ENCODE data around the gene TMEM190. TPM values are rescaled to one million over a fixed set of nuclear protein-coding genes. Genes with fewer than 3 reads are reported as not detected.

TMEM190 gene
- total and polyA plus RNA-seq, 12 donors, result 0.55 to 63.0 (median 1.7) TPM; not detected in 6

GRCh38 chr19:55423225-55424005 lies 46.8 kb downstream of the TMEM190 start:
- 68 to 74% (median 71%) methylated on average over 13 of the region's 13 CpGs for WGBS, 4 donors
- H3K27ac ChIP-seq, result no peak overlapping the region
- no peaks in the 10 kb centered on the region for H3K9me3 ChIP-seq (replicated peaks in 1 of 3)
- TF ChIP-seq, protein P1, sequence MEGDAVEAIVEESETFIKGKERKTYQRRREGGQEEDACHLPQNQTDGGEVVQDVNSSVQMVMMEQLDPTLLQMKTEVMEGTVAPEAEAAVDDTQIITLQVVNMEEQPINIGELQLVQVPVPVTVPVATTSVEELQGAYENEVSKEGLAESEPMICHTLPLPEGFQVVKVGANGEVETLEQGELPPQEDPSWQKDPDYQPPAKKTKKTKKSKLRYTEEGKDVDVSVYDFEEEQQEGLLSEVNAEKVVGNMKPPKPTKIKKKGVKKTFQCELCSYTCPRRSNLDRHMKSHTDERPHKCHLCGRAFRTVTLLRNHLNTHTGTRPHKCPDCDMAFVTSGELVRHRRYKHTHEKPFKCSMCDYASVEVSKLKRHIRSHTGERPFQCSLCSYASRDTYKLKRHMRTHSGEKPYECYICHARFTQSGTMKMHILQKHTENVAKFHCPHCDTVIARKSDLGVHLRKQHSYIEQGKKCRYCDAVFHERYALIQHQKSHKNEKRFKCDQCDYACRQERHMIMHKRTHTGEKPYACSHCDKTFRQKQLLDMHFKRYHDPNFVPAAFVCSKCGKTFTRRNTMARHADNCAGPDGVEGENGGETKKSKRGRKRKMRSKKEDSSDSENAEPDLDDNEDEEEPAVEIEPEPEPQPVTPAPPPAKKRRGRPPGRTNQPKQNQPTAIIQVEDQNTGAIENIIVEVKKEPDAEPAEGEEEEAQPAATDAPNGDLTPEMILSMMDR (IDR thresholded peaks at IDR 0.05), result no peak
- no peak for TF ChIP-seq POLR2A (IDR thresholded peaks at IDR 0.05)
- DNase-seq, result no peak
- no peaks in the 10 kb centered on the region for H3K4me1 ChIP-seq (replicated peaks in 1 of 2)
- intact Hi-C loops (cut with DNase I), result no loop called here
- H3K27me3 ChIP-seq, result no peaks in the 10 kb centered on the region
- H3K4me3 ChIP-seq, result no peak overlapping the region
- H3K36me3 ChIP-seq (replicated peaks in 1 of 2), result no peaks in the 10 kb centered on the region

GRCh38 chr19:55424518-55424917 lies 47.9 kb downstream of the TMEM190 start:
- H3K36me3 ChIP-seq (replicated peaks in 1 of 2), result no peaks in the 10 kb centered on the region
- DNase-seq, result no peak
- H3K4me3 ChIP-seq, result no peak overlapping the region
- no peak overlapping the region for H3K27ac ChIP-seq
- intact Hi-C loops (cut with DNase I), result no loop called here
- no peaks in the 10 kb centered on the region for H3K9me3 ChIP-seq (replicated peaks in 1 of 3)
- H3K4me1 ChIP-seq (replicated peaks in 1 of 2), result no peaks in the 10 kb centered on the region
- WGBS, 4 donors, result 67 to 76% (median 72%) methylated on average over 2 to 3 of the region's 3 CpGs
- H3K27me3 ChIP-seq, result no peaks in the 10 kb centered on the region
- no peak for TF ChIP-seq POLR2A (IDR thresholded peaks at IDR 0.05)
- TF ChIP-seq, protein P1 (IDR thresholded peaks at IDR 0.05), result no peak

DNA sequence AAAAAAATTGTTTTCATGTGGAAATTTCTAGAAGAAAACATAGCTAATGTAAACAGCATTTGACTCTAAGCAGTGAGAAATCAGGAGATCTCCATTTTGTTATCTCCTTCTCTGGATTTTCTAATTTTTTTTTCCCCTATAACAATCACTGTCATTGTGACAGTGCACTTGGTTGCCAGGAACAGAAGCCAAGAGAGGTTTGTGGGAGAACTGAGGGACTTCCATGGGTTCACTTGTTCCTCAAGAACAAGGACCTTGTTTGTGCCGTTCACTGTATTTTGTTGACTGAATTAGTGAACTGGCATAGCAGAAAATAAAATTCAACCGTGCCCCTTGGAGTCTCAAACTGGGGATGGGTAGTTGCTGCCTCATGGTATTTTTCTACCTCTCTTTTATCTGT lies 49.4 kb downstream of the TMEM190 start:
- H3K4me1 ChIP-seq (replicated peaks in 1 of 2), result no peaks in the 10 kb centered on the region
- H3K36me3 ChIP-seq (replicated peaks in 1 of 2), result no peaks in the 10 kb centered on the region
- intact Hi-C loops (cut with DNase I), result no loop called here
- DNase-seq, result no peak
- WGBS, 4 donors, result 62 to 75% (median 69%) methylated on average over 2 of the region's 2 CpGs
- H3K27me3 ChIP-seq, result peaks cover 6% of the 10 kb centered on the region
- no peak for TF ChIP-seq POLR2A (IDR thresholded peaks at IDR 0.05)
- TF ChIP-seq, protein P1 (IDR thresholded peaks at IDR 0.05), result no peak
- no peak overlapping the region for H3K4me3 ChIP-seq
- no peaks in the 10 kb centered on the region for H3K9me3 ChIP-seq (replicated peaks in 1 of 3)
- no peak overlapping the region for H3K27ac ChIP-seq

Other genes with a start within 250 kb of the TMEM190 start
- 10 to 100 TPM in 1 of 9 donors, 1 to 10 TPM in 1, under 1 TPM in 4, not detected in 3; 0.36 to 11.1 (median 0.90) TPM for gene TNNT1, start 227.6 kb upstream of the TMEM190 start, total RNA-seq
- 1 to 10 TPM in 1 of 3 donors, under 1 TPM in 1, not detected in 1; 0.48 to 2.5 TPM for gene TNNT1, start 227.6 kb upstream of the TMEM190 start, polyA plus RNA-seq
- gene TNNI3, start 219.1 kb upstream of the TMEM190 start, total RNA-seq, result 100 to 1,000 TPM in 1 of 9 donors, 10 to 100 TPM in 1, 1 to 10 TPM in 1, not detected in 6; 9.7 to 461 (median 20.5) TPM
- 10 to 100 TPM in 2 of 3 donors, under 1 TPM in 1; 0.51 to 25.3 (median 24.4) TPM for gene TNNI3, start 219.1 kb upstream of the TMEM190 start, polyA plus RNA-seq
- gene DNAAF3, start 210.2 kb upstream of the TMEM190 start, total RNA-seq, result 1 to 10 TPM; 1.9 to 5.8 (median 3.4) TPM
- 1 to 10 TPM; 2.1 to 4.5 (median 3.9) TPM for gene DNAAF3, start 210.2 kb upstream of the TMEM190 start, polyA plus RNA-seq
- gene SYT5, start 196.5 kb upstream of the TMEM190 start, total RNA-seq, result 10 to 100 TPM in 2 of 9 donors, 1 to 10 TPM in 2, under 1 TPM in 2, not detected in 3; 0.07 to 12.1 (median 3.5) TPM
- gene SYT5, start 196.5 kb upstream of the TMEM190 start, polyA plus RNA-seq, result 10 to 100 TPM; 19.5 to 52.0 (median 22.1) TPM
- 100 to 1,000 TPM in 1 of 9 donors, 10 to 100 TPM in 8; 42.8 to 159 (median 54.8) TPM for gene PTPRH, start 167.3 kb upstream of the TMEM190 start, total RNA-seq
- gene PTPRH, start 167.3 kb upstream of the TMEM190 start, polyA plus RNA-seq, result 10 to 100 TPM; 30.1 to 54.9 (median 34.9) TPM
- gene TMEM86B, start 148.1 kb upstream of the TMEM190 start, total RNA-seq, result 1 to 10 TPM; 1.5 to 5.2 (median 4.1) TPM
- gene TMEM86B, start 148.1 kb upstream of the TMEM190 start, polyA plus RNA-seq, result 10 to 100 TPM in 2 of 3 donors, under 1 TPM in 1; 0.20 to 47.8 (median 23.1) TPM
- 100 to 1,000 TPM in 2 of 9 donors, 10 to 100 TPM in 7; 28.9 to 116 (median 87.2) TPM for gene PPP6R1, start 117.8 kb upstream of the TMEM190 start, total RNA-seq
- gene PPP6R1, start 117.8 kb upstream of the TMEM190 start, polyA plus RNA-seq, result 100 to 1,000 TPM in 1 of 3 donors, 10 to 100 TPM in 2; 33.4 to 102 (median 56.1) TPM
- gene HSPBP1, start 96.7 kb upstream of the TMEM190 start, total RNA-seq, result 10 to 100 TPM; 22.0 to 46.0 (median 31.8) TPM
- 10 to 100 TPM; 18.8 to 49.8 (median 49.2) TPM for gene HSPBP1, start 96.7 kb upstream of the TMEM190 start, polyA plus RNA-seq
- gene BRSK1, start 92.8 kb upstream of the TMEM190 start, total RNA-seq, result 10 to 100 TPM in 7 of 9 donors, 1 to 10 TPM in 2; 2.0 to 24.9 (median 13.1) TPM
- gene BRSK1, start 92.8 kb upstream of the TMEM190 start, polyA plus RNA-seq, result 10 to 100 TPM in 2 of 3 donors, 1 to 10 TPM in 1; 7.2 to 64.3 (median 27.6) TPM
- gene TMEM150B, start 51.5 kb upstream of the TMEM190 start, total RNA-seq, result 10 to 100 TPM in 2 of 9 donors, 1 to 10 TPM in 6, under 1 TPM in 1; 0.11 to 20.8 (median 7.9) TPM
- gene TMEM150B, start 51.5 kb upstream of the TMEM190 start, polyA plus RNA-seq, result 1 to 10 TPM in 2 of 3 donors, under 1 TPM in 1; 0.51 to 4.7 (median 2.5) TPM
- gene KMT5C, start 37.0 kb upstream of the TMEM190 start, total RNA-seq, result 10 to 100 TPM in 6 of 9 donors, 1 to 10 TPM in 3; 3.9 to 38.3 (median 14.9) TPM
- gene KMT5C, start 37.0 kb upstream of the TMEM190 start, polyA plus RNA-seq, result 10 to 100 TPM in 2 of 3 donors, 1 to 10 TPM in 1; 1.4 to 56.7 (median 30.3) TPM
- under 1 TPM in 2 of 9 donors, not detected in 7; 0.17 to 0.18 TPM for gene COX6B2, start 22.1 kb upstream of the TMEM190 start, total RNA-seq
- gene COX6B2, start 22.1 kb upstream of the TMEM190 start, polyA plus RNA-seq, result not detected
- gene GARIN5B, start 13.6 kb upstream of the TMEM190 start, total RNA-seq, result not detected
- gene GARIN5B, start 13.6 kb upstream of the TMEM190 start, polyA plus RNA-seq, result not detected
- gene IL11, start 6.4 kb upstream of the TMEM190 start, total RNA-seq, result under 1 TPM in 2 of 9 donors, not detected in 7; 0.17 to 0.28 TPM
- 1 to 10 TPM in 1 of 3 donors, under 1 TPM in 1, not detected in 1; 0.24 to 1.1 TPM for gene IL11, start 6.4 kb upstream of the TMEM190 start, polyA plus RNA-seq
- gene TMEM238, start 7.5 kb downstream of the TMEM190 start, total RNA-seq, result 1 to 10 TPM in 8 of 9 donors, under 1 TPM in 1; 0.28 to 9.3 (median 2.9) TPM
- gene TMEM238, start 7.5 kb downstream of the TMEM190 start, polyA plus RNA-seq, result under 1 TPM in 1 of 3 donors, not detected in 2; 0.13 TPM
- 1,000 to 10,000 TPM in 4 of 9 donors, 100 to 1,000 TPM in 5; 194 to 2,378 (median 694) TPM for gene RPL28, start 9.1 kb downstream of the TMEM190 start, total RNA-seq
- gene RPL28, start 9.1 kb downstream of the TMEM190 start, polyA plus RNA-seq, result 1,000 to 10,000 TPM in 2 of 3 donors, 100 to 1,000 TPM in 1; 577 to 2,804 (median 2,164) TPM
- 10 to 100 TPM; 13.0 to 57.1 (median 20.3) TPM for gene UBE2S, start 31.0 kb downstream of the TMEM190 start, total RNA-seq
- gene UBE2S, start 31.0 kb downstream of the TMEM190 start, polyA plus RNA-seq, result 10 to 100 TPM in 2 of 3 donors, 1 to 10 TPM in 1; 8.8 to 18.0 (median 11.9) TPM
- gene SHISA7, start 66.5 kb downstream of the TMEM190 start, total RNA-seq, result under 1 TPM in 5 of 9 donors, not detected in 4; 0.08 to 0.49 (median 0.20) TPM
- 1 to 10 TPM in 2 of 3 donors, under 1 TPM in 1; 0.47 to 1.3 (median 1.1) TPM for gene SHISA7, start 66.5 kb downstream of the TMEM190 start, polyA plus RNA-seq
- 100 to 1,000 TPM in 1 of 9 donors, 10 to 100 TPM in 8; 58.2 to 181 (median 78.3) TPM for gene ISOC2, start 84.8 kb downstream of the TMEM190 start, total RNA-seq
- 100 to 1,000 TPM in 1 of 3 donors, 10 to 100 TPM in 2; 18.1 to 119 (median 75.0) TPM for gene ISOC2, start 84.8 kb downstream of the TMEM190 start, polyA plus RNA-seq
- gene C19orf85, start 87.9 kb downstream of the TMEM190 start, total RNA-seq, result not detected
- not detected for gene C19orf85, start 87.9 kb downstream of the TMEM190 start, polyA plus RNA-seq
- gene ZNF628, start 99.8 kb downstream of the TMEM190 start, total RNA-seq, result 10 to 100 TPM in 3 of 9 donors, 1 to 10 TPM in 5, under 1 TPM in 1; 0.83 to 27.9 (median 8.7) TPM
- 10 to 100 TPM in 1 of 3 donors, 1 to 10 TPM in 1, under 1 TPM in 1; 0.04 to 17.5 (median 3.7) TPM for gene ZNF628, start 99.8 kb downstream of the TMEM190 start, polyA plus RNA-seq
- gene NAT14, start 108.4 kb downstream of the TMEM190 start, total RNA-seq, result 10 to 100 TPM in 6 of 9 donors, 1 to 10 TPM in 3; 4.9 to 46.7 (median 18.3) TPM
- 100 to 1,000 TPM in 1 of 3 donors, 10 to 100 TPM in 1, 1 to 10 TPM in 1; 6.2 to 108 (median 53.8) TPM for gene NAT14, start 108.4 kb downstream of the TMEM190 start, polyA plus RNA-seq
- gene SSC5D, start 111.6 kb downstream of the TMEM190 start, total RNA-seq, result 1 to 10 TPM in 8 of 9 donors, under 1 TPM in 1; 0.33 to 6.8 (median 4.4) TPM
- 1 to 10 TPM; 1.3 to 10.0 (median 1.5) TPM for gene SSC5D, start 111.6 kb downstream of the TMEM190 start, polyA plus RNA-seq
- gene SBK2, start 160.3 kb downstream of the TMEM190 start, total RNA-seq, result not detected
- not detected for gene SBK2, start 160.3 kb downstream of the TMEM190 start, polyA plus RNA-seq
- gene SBK3, start 168.7 kb downstream of the TMEM190 start, total RNA-seq, result under 1 TPM in 2 of 9 donors, not detected in 7; 0.18 to 0.68 TPM
- gene SBK3, start 168.7 kb downstream of the TMEM190 start, polyA plus RNA-seq, result under 1 TPM in 1 of 3 donors, not detected in 2; 0.10 TPM
- gene ZNF579, start 204.0 kb downstream of the TMEM190 start, total RNA-seq, result 10 to 100 TPM in 2 of 9 donors, 1 to 10 TPM in 7; 2.1 to 15.8 (median 7.9) TPM
- gene ZNF579, start 204.0 kb downstream of the TMEM190 start, polyA plus RNA-seq, result 10 to 100 TPM in 2 of 3 donors, 1 to 10 TPM in 1; 2.8 to 27.1 (median 12.2) TPM
- gene FIZ1, start 222.7 kb downstream of the TMEM190 start, total RNA-seq, result 10 to 100 TPM in 4 of 9 donors, 1 to 10 TPM in 5; 4.4 to 19.7 (median 9.2) TPM
- 10 to 100 TPM in 2 of 3 donors, 1 to 10 TPM in 1; 6.3 to 19.6 (median 15.2) TPM for gene FIZ1, start 222.7 kb downstream of the TMEM190 start, polyA plus RNA-seq
- gene ZNF524, start 223.5 kb downstream of the TMEM190 start, total RNA-seq, result 10 to 100 TPM in 8 of 9 donors, 1 to 10 TPM in 1; 7.7 to 83.7 (median 24.6) TPM
- gene ZNF524, start 223.5 kb downstream of the TMEM190 start, polyA plus RNA-seq, result 10 to 100 TPM in 2 of 3 donors, under 1 TPM in 1; 0.93 to 57.6 (median 57.1) TPM
- gene ZNF865, start 228.8 kb downstream of the TMEM190 start, total RNA-seq, result 10 to 100 TPM in 5 of 9 donors, 1 to 10 TPM in 3, under 1 TPM in 1; 0.72 to 19.6 (median 10.3) TPM
- 10 to 100 TPM in 2 of 3 donors, 1 to 10 TPM in 1; 2.0 to 24.7 (median 11.7) TPM for gene ZNF865, start 228.8 kb downstream of the TMEM190 start, polyA plus RNA-seq
- gene ZNF784, start 247.7 kb downstream of the TMEM190 start, total RNA-seq, result 10 to 100 TPM in 3 of 9 donors, 1 to 10 TPM in 6; 5.4 to 16.3 (median 9.7) TPM
- 10 to 100 TPM in 1 of 3 donors, 1 to 10 TPM in 2; 3.5 to 13.6 (median 8.3) TPM for gene ZNF784, start 247.7 kb downstream of the TMEM190 start, polyA plus RNA-seq